Muscle of leg (tissue), 11 donors: ENCODE data around the gene ANKS1A. TPM values are rescaled to one million over a fixed set of nuclear protein-coding genes. Genes with fewer than 3 reads are reported as not detected.
A peak's percentile ranks its signal among the peaks of the same experiment; 100 is the strongest.
"Not testable (repeated sequence)": the region's sequence is repeated elsewhere in the genome, so short reads cannot be mapped to it uniquely, and the experiment has no call there.

Experiments
- DNase-seq: peaks from one replicate; pipeline ENCODE4 v3.0.0; 2013
- H3K27ac ChIP-seq: one replicate; pipeline ENCODE4 v1.5.1; 2013; ENCODE audit warnings: mild to moderate bottlenecking, low read length, control low read depth
- H3K27me3 ChIP-seq: one replicate; pipeline ENCODE4 v1.6.1; 2013; ENCODE audit warnings: low read length; ENCODE audit not compliant: control insufficient read depth, insufficient read depth
- H3K36me3 ChIP-seq: one replicate; pipeline ENCODE4 v1.6.1; 2013; ENCODE audit warnings: low read length; ENCODE audit not compliant: control insufficient read depth, insufficient read depth
- H3K4me1 ChIP-seq: one replicate; pipeline ENCODE4 v1.6.1; 2013; ENCODE audit warnings: low read length; ENCODE audit not compliant: control insufficient read depth, insufficient read depth
- H3K4me3 ChIP-seq: one replicate; pipeline ENCODE4 v1.5.1; 2013; ENCODE audit warnings: low read length, control low read depth
- H3K9me3 ChIP-seq: replicated peaks from 2 replicates; pipeline ENCODE4 v1.6.1; 2013; ENCODE audit warnings: low read depth, low read length; ENCODE audit not compliant: control insufficient read depth
- WGBS: methylation state at CpG from one replicate; pipeline ENCODE4 v1.1.5; 2013; ENCODE audit warnings: missing lambda C conversion rate; ENCODE audit not compliant: insufficient coverage; 5-methylcytosine and 5-hydroxymethylcytosine counted together
- polyA plus RNA-seq, 8 donors: library from polyadenylated mRNA; unstranded; fragments of 120-200 nt; gene quantifications; one replicate each; pipeline versions ENCODE4 v1.2.1 to v1.2.3, GENCODE V29; 2013; ENCODE audit warnings: inconsistent platforms in 1 of 8, low replicate concordance in 1 of 8; ENCODE audit not compliant: insufficient read length in 8 of 8, insufficient read depth in 1 of 8
- total RNA-seq: library from RNA; stranded (reverse); fragments of 120-200 nt; gene quantifications from one replicate; pipeline ENCODE4 v1.2.4, GENCODE V29; 2013

ANKS1A gene
- total and polyA plus RNA-seq, 9 donors, result 22.7 to 56.0 (median 39.8) TPM

DNA sequence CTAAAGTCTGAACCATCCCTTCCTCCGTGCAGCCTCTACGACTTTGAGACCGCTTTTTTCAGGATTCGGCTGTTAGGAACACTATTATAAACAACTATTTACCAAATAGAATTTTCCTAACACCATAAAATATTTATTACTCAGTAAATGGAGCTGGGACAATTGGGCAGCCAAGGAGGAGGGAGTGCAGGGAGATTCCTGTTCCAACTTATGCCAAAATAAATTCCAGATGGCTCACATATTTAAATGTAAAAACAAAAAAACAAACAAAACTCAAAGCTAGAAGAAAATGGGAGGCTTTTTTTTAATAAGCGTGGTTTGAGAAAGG is 204.0 kb downstream of the ANKS1A start:
- no CpG with 5 or more reads among the region's 5 CpGs for WGBS
- peaks cover 18% of the 10 kb centered on the region for H3K36me3 ChIP-seq
- H3K27ac ChIP-seq, result no peak overlapping the region
- H3K4me3 ChIP-seq, result no peak overlapping the region
- H3K27me3 ChIP-seq, result peaks cover 4% of the 10 kb centered on the region
- DNase-seq, result peak; percentile 43
- H3K4me1 ChIP-seq, result peaks cover 23% of the 10 kb centered on the region
- H3K9me3 ChIP-seq, result no peaks in the 10 kb centered on the region

DNA sequence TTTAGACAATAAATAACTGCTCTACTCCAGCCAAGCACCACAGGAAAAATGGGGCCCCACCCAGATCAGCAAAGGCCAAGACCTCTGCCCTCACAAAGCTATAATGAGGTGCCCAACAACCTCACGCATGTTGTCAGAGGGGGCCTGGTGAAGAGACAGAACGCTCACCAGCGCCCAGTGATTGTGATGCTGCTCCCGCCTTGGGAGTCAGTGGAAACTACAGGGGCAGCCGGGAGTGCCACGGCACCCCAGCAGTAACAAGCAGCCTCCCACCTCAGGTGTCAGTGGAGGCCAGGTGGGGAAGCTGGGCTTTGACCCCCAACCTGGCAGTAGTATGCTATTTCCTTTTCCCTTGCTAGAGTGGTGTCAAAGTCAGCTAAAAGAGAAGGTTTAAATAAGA is 204.7 kb downstream of the ANKS1A start:
- Histone ChIP-seq H3K9me3 (no peaks in the 10 kb centered on the region), H3K27ac (no peak overlapping the region), H3K4me3 (no peak overlapping the region), H3K27me3 (peaks cover 4% of the 10 kb centered on the region), H3K4me1 (peaks cover 23% of the 10 kb centered on the region), H3K36me3 (peaks cover 11% of the 10 kb centered on the region)
- WGBS, result no CpG with 5 or more reads among the region's 6 CpGs
- no peak for DNase-seq

DNA sequence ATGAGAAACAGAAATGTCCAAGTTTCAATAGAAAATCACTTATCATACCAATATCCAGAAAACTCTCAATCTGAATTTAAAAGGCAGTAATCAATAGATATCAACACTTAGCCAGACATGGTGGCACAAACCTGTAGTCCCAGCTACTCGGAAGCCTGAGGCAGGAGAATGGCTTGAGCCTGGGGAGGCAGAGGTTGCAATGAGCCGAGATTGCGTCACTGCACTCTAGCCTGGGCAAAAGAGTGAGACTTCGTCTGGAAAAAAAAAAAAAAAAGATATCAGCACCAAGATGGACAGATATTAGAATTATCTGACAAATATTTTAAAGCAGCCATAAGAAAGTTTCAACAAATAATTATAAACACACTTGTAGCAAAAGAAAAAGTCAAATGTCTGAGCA is 205.1 kb downstream of the ANKS1A start:
- DNase-seq, result no peak
- 100% methylated on average over 1 of the region's 4 CpGs for WGBS

DNA sequence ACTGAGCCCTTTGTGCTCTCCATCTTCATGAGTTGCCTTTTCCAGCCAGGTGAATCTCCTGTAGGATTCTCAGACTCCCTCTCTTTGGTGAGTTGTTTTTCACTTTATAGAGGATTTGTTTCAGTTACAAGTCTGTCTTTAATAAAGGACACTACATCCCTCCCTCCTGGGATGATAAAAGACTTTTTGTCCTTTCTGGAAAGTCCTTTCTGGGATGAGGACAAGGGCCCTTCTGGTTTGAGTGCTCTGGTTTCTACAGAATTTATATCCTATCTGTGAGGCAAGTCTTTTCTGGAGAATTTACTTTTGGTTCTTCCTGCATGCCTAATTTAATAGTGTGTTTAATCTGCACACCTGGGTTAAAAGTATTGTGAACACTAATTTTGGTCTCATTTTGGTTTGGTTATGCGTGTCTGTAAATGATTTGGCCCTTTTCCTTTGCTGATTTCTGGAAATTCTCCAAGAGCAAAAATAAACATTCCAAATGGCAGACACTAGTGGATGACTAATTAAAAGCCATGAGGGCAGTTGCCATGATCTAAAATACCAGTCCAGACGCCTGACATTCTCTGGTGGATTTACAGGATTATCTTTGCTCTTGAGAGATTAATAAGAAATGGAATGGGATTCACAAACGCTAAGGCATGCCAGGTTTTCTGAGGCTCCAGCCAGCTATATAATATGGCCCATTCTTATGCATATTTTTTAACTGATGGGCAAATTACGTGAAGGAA is 207.2 kb downstream of the ANKS1A start:
- no peak overlapping the region for H3K4me3 ChIP-seq
- H3K27me3 ChIP-seq, result peaks cover 10% of the 10 kb centered on the region
- H3K4me1 ChIP-seq, result peaks cover 21% of the 10 kb centered on the region
- no CpG with 5 or more reads among the region's 4 CpGs for WGBS
- H3K27ac ChIP-seq, result no peak overlapping the region
- H3K36me3 ChIP-seq, result no peaks in the 10 kb centered on the region
- no peaks in the 10 kb centered on the region for H3K9me3 ChIP-seq
- peak; percentile 56 for DNase-seq

More for the DNA sequence above, 205.1 kb downstream of the ANKS1A start:
- Histone ChIP-seq H3K36me3 (peaks cover 7% of the 10 kb centered on the region), H3K9me3 (no peaks in the 10 kb centered on the region), H3K27me3 (peaks cover 5% of the 10 kb centered on the region), H3K27ac (no peak overlapping the region), H3K4me3 (no peak overlapping the region), H3K4me1 (peaks cover 23% of the 10 kb centered on the region)

DNA sequence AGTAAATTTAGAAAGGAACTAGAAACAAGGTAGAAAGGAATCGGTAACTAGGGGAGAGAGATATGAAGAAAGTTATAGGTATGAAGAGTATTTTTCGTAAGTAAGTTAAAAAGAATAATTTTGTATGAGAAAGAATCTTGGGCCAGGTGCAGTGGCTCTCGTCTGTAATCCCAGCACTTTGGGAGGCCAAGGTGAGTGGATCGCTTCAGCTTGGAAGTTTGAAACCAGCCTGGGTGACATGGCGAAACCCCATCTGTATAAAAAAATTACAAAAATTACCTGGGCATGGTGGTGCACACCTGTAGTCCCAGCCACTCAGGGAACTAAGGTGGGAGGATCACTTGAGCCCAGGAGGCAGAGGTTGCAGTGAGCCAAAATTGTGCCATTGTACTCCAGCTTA is 210.1 kb downstream of the ANKS1A start:
- 100% methylated on average over 2 of the region's 5 CpGs for WGBS
- Histone ChIP-seq H3K4me3 (no peak overlapping the region), H3K4me1 (peaks cover 2% of the 10 kb centered on the region), H3K36me3 (no peaks in the 10 kb centered on the region), H3K9me3 (no peaks in the 10 kb centered on the region), H3K27ac (no peak overlapping the region), H3K27me3 (peaks cover 9% of the 10 kb centered on the region)
- DNase-seq, result no peak

DNA sequence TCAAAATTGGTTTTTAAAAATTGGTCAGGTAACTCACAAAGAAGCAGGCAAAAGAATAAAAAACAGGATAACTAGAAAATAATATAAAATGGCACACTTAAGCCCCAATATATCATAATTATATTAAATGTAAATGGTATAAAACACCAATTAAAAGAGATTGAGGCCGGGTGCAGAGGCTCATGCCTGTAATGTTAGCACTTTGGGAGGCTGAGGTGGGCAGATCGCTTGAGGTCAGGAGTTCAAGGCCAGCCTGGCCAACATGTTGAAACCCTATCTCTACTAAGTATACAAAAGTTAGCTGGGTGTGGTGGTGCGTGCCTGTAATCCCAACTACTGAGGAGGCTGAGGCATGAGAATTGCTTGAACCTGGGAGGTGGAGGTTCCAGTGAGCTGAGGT is 216.0 kb downstream of the ANKS1A start:
- no peaks in the 10 kb centered on the region for H3K36me3 ChIP-seq
- no peaks in the 10 kb centered on the region for H3K4me1 ChIP-seq
- 100% methylated on average over 1 of the region's 3 CpGs for WGBS
- peaks cover 5% of the 10 kb centered on the region for H3K9me3 ChIP-seq
- peaks cover 5% of the 10 kb centered on the region for H3K27me3 ChIP-seq
- DNase-seq, result no peak
- no peak overlapping the region for H3K27ac ChIP-seq
- H3K4me3 ChIP-seq, result no peak overlapping the region

DNA sequence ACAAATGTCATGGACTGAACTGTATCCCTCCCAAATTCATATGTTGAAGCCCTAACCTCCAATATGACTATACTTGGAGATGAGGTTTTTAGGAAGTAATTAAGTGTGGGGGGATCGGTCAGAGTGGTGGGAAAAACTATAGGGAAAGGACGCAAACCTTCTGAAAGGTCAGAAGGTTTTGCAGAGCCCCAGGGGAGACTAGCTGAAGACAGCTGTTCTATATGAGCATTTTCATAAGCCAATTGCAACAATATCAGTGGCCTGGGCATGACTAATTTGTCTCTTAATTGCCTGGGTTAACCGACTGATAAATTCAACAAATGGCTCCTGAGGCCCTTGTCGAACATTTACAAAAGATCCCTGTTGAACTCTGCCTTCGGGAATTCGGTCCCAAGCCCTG is 217.0 kb downstream of the ANKS1A start:
- H3K4me1 ChIP-seq, H3K36me3 ChIP-seq, H3K27me3 ChIP-seq, H3K4me3 ChIP-seq, H3K27ac ChIP-seq, DNase-seq, H3K9me3 ChIP-seq: not testable (repeated sequence)
- WGBS, result 50% methylated on average over 2 of the region's 6 CpGs

DNA sequence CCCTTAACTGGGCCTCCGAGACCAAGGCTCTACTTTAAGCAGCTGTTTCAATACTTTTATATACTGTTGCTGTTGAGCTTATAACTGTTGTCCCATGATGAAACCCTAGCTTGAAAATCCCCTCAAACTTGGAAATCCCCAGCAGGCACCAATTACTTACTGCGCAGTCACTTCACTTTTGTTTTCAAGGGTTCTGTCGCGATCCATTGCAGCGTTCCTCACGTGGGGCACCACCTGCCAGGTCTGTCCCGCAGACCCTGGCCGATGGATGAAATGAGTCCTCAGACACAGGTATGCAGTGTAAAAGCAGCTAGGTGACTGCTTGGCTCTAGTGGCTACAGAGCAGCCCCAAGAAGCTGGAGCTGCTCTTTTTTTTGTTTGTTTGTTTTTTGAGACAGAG is 218.2 kb downstream of the ANKS1A start:
- H3K4me3 ChIP-seq, H3K27me3 ChIP-seq, DNase-seq, H3K4me1 ChIP-seq, H3K27ac ChIP-seq, H3K9me3 ChIP-seq, H3K36me3 ChIP-seq: not testable (repeated sequence)
- 67% methylated on average over 7 of the region's 8 CpGs for WGBS

DNA sequence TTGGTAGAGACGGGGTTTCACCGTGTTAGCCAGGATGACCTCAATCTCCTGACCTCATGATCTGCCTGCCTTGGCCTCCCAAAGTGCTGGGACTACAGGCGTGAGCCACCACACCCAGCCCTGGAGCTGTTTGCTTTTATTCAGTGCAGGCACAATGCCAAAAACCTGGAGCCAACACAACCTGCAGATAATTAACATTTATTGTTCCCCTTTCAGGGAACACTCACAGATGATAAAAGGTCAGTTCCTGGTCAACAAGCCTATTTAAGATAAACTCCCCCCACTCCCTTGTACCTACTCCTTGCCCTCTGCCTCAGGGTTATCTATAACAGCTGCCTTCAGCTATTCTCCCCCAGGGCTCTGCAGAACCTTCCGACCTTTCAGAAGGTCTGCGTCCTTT is 218.7 kb downstream of the ANKS1A start:
- WGBS, result 46% methylated on average over 3 of the region's 5 CpGs
- H3K4me1 ChIP-seq, result not testable (repeated sequence)

DNA sequence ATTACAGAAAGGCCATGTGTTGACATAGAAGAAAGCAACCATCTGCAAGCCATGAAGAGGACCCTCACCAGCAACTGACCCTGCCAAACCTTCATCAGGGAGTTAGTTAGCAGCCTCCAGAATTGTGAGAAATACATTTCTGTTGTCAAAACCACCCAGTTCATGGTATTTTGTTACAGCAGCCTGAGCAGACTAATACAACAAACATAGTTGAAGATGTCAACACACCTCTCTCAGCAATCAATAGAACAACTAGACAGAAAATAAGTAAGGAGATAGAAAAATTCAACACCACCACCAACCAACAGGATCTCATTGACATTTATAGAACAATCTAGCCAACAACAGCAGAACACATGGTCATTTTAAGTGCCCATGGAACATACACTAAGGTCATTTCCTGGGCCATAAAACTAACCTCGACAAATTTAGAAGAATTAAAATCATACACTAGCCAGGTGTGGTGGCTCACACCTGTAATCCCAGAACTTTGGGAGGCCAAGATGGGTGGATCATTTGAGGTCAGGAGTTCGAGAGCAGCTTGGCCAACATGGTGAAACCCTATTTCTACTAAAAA is 219.3 kb downstream of the ANKS1A start:
- no peaks in the 10 kb centered on the region for H3K4me1 ChIP-seq
- no CpG with 5 or more reads among the region's 2 CpGs for WGBS

More for the DNA sequence above, 218.7 kb downstream of the ANKS1A start:
- not testable (repeated sequence) for H3K9me3 ChIP-seq, H3K4me3 ChIP-seq, H3K36me3 ChIP-seq, H3K27me3 ChIP-seq, H3K27ac ChIP-seq, DNase-seq

More for the DNA sequence above, 219.3 kb downstream of the ANKS1A start:
- no peak for DNase-seq
- H3K4me3 ChIP-seq, result no peak overlapping the region
- H3K27ac ChIP-seq, result no peak overlapping the region
- H3K27me3 ChIP-seq, result no peaks in the 10 kb centered on the region
- no peaks in the 10 kb centered on the region for H3K36me3 ChIP-seq
- H3K9me3 ChIP-seq, result peaks cover 5% of the 10 kb centered on the region
